Stimulated activated memory B cell treated with anti-CD40 and anti-IgM and Interleukin-4, amounts not matched to agents 10 μg/mL and 1 μg/mL and 100 μg/mL, for 72 hours (primary cell): ENCODE results near the gene THRB.
"Not testable (repeated sequence)": the region's sequence is repeated elsewhere in the genome, so short reads cannot be mapped to it uniquely, and the experiment has no call there.

ENCODE experiments used
- ATAC-seq: fragments of 150-1000 bp; cut with Tn5 transposase; 2 replicates; pipeline ENCODE4 v1.10.0; 2021
- H3K27ac Mint-ChIP-seq: one replicate; pipeline ENCODE4 v1.8.0; 2022; ENCODE audit warnings: mild to moderate bottlenecking, mixed read lengths
- H3K27me3 Mint-ChIP-seq: one replicate; pipeline ENCODE4 v1.8.0; 2022; ENCODE audit warnings: mixed read lengths
- H3K36me3 Mint-ChIP-seq: one replicate; pipeline ENCODE4 v1.8.0; 2022; ENCODE audit warnings: mixed read lengths
- H3K4me1 Mint-ChIP-seq: one replicate; pipeline ENCODE4 v1.8.0; 2022; ENCODE audit warnings: mixed read lengths
- H3K4me3 Mint-ChIP-seq: one replicate; pipeline ENCODE4 v1.8.0; 2022; ENCODE audit warnings: mild to moderate bottlenecking, moderate library complexity, mixed read lengths
- H3K9me3 Mint-ChIP-seq: one replicate; pipeline ENCODE4 v1.8.0; 2022; ENCODE audit warnings: mixed read lengths

Gene THRB

DNA sequence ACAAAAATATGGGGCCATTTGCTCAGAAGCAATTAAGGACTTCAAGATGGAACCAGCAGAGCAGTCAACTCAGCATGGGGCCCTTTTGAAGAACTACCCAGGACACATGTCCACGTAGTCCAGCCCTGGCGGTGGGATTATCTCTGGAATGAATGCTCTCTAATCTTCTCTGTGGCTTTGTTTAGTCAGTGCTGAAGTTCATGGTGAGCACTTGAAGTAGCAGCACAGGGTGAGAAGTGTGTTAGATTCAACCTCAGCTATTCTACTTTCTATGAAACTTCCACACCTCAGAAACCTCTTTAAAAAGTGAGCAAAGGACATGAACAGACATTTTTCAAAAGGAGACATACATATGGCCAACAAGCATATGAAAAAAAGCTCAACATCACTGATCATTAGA is 74.4 kb downstream of the THRB start:
- no peak overlapping the region for H3K4me3 Mint-ChIP-seq
- no peaks in the 10 kb centered on the region for H3K4me1 Mint-ChIP-seq
- no peak for ATAC-seq
- H3K27ac Mint-ChIP-seq, result no peak overlapping the region
- H3K9me3 Mint-ChIP-seq, result peaks cover 3% of the 10 kb centered on the region
- H3K27me3 Mint-ChIP-seq, result no peaks in the 10 kb centered on the region
- H3K36me3 Mint-ChIP-seq, result no peaks in the 10 kb centered on the region

DNA sequence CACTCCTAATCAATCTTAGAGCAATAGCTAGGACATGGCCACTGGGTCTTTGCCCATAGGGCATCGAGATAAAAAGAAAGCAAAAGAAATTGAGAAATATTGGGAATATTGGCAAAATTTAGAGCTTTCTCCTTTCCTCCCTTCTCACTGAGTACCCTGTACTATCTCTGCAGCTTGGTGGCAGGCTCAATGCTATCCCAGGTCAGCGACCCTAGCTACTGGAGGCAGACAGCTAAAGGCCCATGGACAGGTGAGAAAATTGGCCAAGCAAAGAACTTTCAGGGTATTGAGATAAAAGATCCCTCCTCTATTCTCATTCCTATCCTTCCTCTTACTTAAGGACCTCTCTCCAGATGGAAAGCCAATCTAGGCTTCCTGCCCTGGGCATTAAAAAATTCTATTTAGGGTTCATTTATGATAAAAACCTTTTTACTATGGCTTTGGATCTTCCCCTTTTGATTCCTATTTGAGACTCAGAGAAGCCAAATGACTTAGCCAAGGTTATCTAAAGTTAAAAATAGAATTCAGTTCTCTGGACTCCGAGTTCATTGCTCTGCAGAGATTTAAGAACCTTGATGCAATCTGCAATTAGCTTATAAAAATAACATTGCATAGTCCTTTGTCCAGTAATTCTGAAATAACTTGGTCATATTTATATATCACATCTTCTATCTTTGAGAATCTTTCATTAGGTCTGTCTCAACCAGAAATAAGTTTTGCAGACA is 75.4 kb downstream of the THRB start:
- Mint-ChIP-seq H3K27ac (no peak overlapping the region), H3K4me3 (no peak overlapping the region), H3K4me1 (no peaks in the 10 kb centered on the region), H3K27me3 (no peaks in the 10 kb centered on the region), H3K36me3 (no peaks in the 10 kb centered on the region), H3K9me3 (peaks cover 3% of the 10 kb centered on the region)
- ATAC-seq, result no peak

- Mint-ChIP-seq H3K27me3 (no peaks in the 10 kb centered on the region), H3K27ac (no peak overlapping the region), H3K4me3 (no peak overlapping the region), H3K36me3 (no peaks in the 10 kb centered on the region), H3K4me1 (no peaks in the 10 kb centered on the region), H3K9me3 (peaks cover 5% of the 10 kb centered on the region)
- ATAC-seq, result no peak
Measured at GRCh38 chr3:24417730-24418129, 76.9 kb downstream of the THRB start.

DNA sequence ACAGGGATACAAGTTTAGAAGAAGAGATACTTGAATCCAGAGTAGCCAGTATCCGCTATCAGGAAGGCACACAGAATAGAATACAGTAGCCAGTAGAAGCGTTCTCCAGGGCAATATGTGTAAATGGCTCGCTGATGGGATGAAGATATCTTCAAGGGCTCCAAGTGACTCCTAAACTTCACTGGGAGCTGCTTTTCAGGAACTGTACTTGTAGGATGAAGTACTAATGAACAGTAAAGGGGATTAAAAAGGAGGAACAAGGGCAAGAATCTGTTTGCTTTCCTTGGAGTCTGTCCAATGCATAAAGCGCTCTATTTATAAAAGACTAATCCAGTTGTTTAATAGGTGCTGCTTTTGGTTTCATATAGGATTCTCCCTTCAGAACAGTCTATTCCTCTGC is 78.4 kb downstream of the THRB start:
- Mint-ChIP-seq H3K27ac (no peak overlapping the region), H3K9me3 (peaks cover 5% of the 10 kb centered on the region), H3K4me3 (no peak overlapping the region), H3K4me1 (no peaks in the 10 kb centered on the region), H3K36me3 (no peaks in the 10 kb centered on the region), H3K27me3 (no peaks in the 10 kb centered on the region)
- no peak for ATAC-seq

DNA sequence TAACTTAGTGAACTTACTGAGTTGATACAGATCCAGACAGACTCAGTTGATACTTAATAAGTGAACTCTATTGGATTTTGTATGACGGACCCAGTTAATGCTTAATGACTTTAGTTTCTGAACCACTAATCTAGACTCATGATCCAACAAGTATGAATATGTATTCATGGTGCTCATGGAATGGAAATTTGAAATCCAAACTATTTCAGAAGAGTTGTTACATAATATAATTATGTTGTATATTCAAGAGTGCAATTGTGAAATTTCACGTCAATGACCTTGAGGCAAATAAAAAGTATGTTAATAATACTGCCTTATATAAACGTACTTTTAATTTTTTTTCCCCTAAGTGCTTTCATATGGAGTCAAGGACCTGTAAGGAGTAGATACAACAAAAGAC is 78.8 kb downstream of the THRB start:
- no peak for ATAC-seq
- H3K27me3 Mint-ChIP-seq, result no peaks in the 10 kb centered on the region
- no peaks in the 10 kb centered on the region for H3K4me1 Mint-ChIP-seq
- H3K36me3 Mint-ChIP-seq, result no peaks in the 10 kb centered on the region
- H3K4me3 Mint-ChIP-seq, result no peak overlapping the region
- H3K27ac Mint-ChIP-seq, result no peak overlapping the region
- peaks cover 3% of the 10 kb centered on the region for H3K9me3 Mint-ChIP-seq

- not testable (repeated sequence) for H3K27ac Mint-ChIP-seq, H3K4me3 Mint-ChIP-seq, H3K9me3 Mint-ChIP-seq, ATAC-seq, H3K27me3 Mint-ChIP-seq, H3K4me1 Mint-ChIP-seq, H3K36me3 Mint-ChIP-seq
Measured at GRCh38 chr3:24413662-24414061, 81.0 kb downstream of the THRB start.

- Mint-ChIP-seq H3K9me3 (peaks cover 2% of the 10 kb centered on the region), H3K27ac (no peak overlapping the region), H3K4me3 (no peak overlapping the region), H3K27me3 (no peaks in the 10 kb centered on the region), H3K4me1 (no peaks in the 10 kb centered on the region), H3K36me3 (no peaks in the 10 kb centered on the region)
- no peak for ATAC-seq
Measured at GRCh38 chr3:24410860-24411259, 83.8 kb downstream of the THRB start.

GRCh38 chr3:24407980-24408680 is 86.5 kb downstream of the THRB start:
- Mint-ChIP-seq H3K27ac (no peak overlapping the region), H3K4me3 (no peak overlapping the region), H3K36me3 (no peaks in the 10 kb centered on the region), H3K4me1 (no peaks in the 10 kb centered on the region), H3K27me3 (no peaks in the 10 kb centered on the region), H3K9me3 (no peaks in the 10 kb centered on the region)
- no peak for ATAC-seq

- Mint-ChIP-seq H3K36me3 (no peaks in the 10 kb centered on the region), H3K4me1 (no peaks in the 10 kb centered on the region), H3K27me3 (no peaks in the 10 kb centered on the region), H3K4me3 (no peak overlapping the region), H3K9me3 (no peaks in the 10 kb centered on the region), H3K27ac (no peak overlapping the region)
- ATAC-seq, result no peak
Measured at GRCh38 chr3:24406900-24407299, 87.8 kb downstream of the THRB start.

GRCh38 chr3:24405057-24405456 is 89.6 kb downstream of the THRB start:
- Mint-ChIP-seq H3K4me3 (no peak overlapping the region), H3K27me3 (no peaks in the 10 kb centered on the region), H3K9me3 (no peaks in the 10 kb centered on the region), H3K27ac (no peak overlapping the region), H3K4me1 (no peaks in the 10 kb centered on the region), H3K36me3 (no peaks in the 10 kb centered on the region)
- ATAC-seq, result no peak

DNA sequence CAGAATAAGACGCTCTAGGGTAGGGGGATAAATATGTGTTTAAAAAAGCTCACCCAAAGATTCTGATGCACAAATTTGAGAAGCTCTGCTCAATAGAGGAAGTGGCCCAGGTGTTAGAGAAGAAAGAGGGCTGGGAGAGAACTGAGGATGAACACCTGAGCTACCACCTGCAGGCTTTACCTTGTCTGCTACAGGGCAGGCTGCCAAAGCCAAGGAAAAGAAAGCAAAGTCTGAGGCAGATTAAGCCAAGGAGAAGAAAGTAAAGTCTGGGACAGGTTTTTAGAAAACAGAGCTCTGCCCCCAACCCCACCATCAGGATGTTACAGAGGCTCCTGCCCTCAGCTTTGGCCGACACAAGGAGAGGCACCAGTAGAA is 92.9 kb downstream of the THRB start:
- ATAC-seq, result peak; percentile 24
- no peaks in the 10 kb centered on the region for H3K4me1 Mint-ChIP-seq
- no peaks in the 10 kb centered on the region for H3K27me3 Mint-ChIP-seq
- H3K9me3 Mint-ChIP-seq, result no peaks in the 10 kb centered on the region
- no peaks in the 10 kb centered on the region for H3K36me3 Mint-ChIP-seq
- no peak overlapping the region for H3K27ac Mint-ChIP-seq
- no peak overlapping the region for H3K4me3 Mint-ChIP-seq

GRCh38 chr3:24401090-24401810 is 93.4 kb downstream of the THRB start:
- Mint-ChIP-seq H3K27me3 (no peaks in the 10 kb centered on the region), H3K36me3 (no peaks in the 10 kb centered on the region), H3K27ac (no peak overlapping the region), H3K4me3 (no peak overlapping the region), H3K9me3 (no peaks in the 10 kb centered on the region), H3K4me1 (no peaks in the 10 kb centered on the region)
- ATAC-seq, result no peak

GRCh38 chr3:24400450-24400849 is 94.2 kb downstream of the THRB start:
- no peaks in the 10 kb centered on the region for H3K4me1 Mint-ChIP-seq
- H3K36me3 Mint-ChIP-seq, result no peaks in the 10 kb centered on the region
- no peaks in the 10 kb centered on the region for H3K27me3 Mint-ChIP-seq
- H3K27ac Mint-ChIP-seq, result no peak overlapping the region
- no peaks in the 10 kb centered on the region for H3K9me3 Mint-ChIP-seq
- no peak overlapping the region for H3K4me3 Mint-ChIP-seq
- no peak for ATAC-seq

GRCh38 chr3:24400015-24400414 is 94.6 kb downstream of the THRB start:
- Mint-ChIP-seq H3K27me3 (no peaks in the 10 kb centered on the region), H3K9me3 (no peaks in the 10 kb centered on the region), H3K36me3 (no peaks in the 10 kb centered on the region), H3K4me1 (no peaks in the 10 kb centered on the region), H3K4me3 (no peak overlapping the region), H3K27ac (no peak overlapping the region)
- ATAC-seq, result no peak

GRCh38 chr3:24399614-24400013 is 95.0 kb downstream of the THRB start:
- Mint-ChIP-seq H3K9me3 (no peaks in the 10 kb centered on the region), H3K4me1 (no peaks in the 10 kb centered on the region), H3K27me3 (no peaks in the 10 kb centered on the region), H3K4me3 (no peak overlapping the region), H3K36me3 (no peaks in the 10 kb centered on the region), H3K27ac (no peak overlapping the region)
- ATAC-seq, result no peak

GRCh38 chr3:24398712-24399111 is 95.9 kb downstream of the THRB start:
- not testable (repeated sequence) for H3K4me3 Mint-ChIP-seq, H3K27me3 Mint-ChIP-seq, H3K27ac Mint-ChIP-seq, ATAC-seq, H3K36me3 Mint-ChIP-seq, H3K9me3 Mint-ChIP-seq, H3K4me1 Mint-ChIP-seq
